KMS-11 (cell line): ENCODE measurements around the gene LASP1.
A peak's percentile ranks its signal among the peaks of the same experiment; 100 is the strongest.

Source experiments
- H2AFZ ChIP-seq: fragments of 200-600 bp; sonication (generic); 2 replicates; pipeline ENCODE4 v1.6.1; 2016; ENCODE audit warnings: antibody characterized with exemption, mixed run types, low read depth
- H3K27ac ChIP-seq: fragments of 200-600 bp; sonication (generic); 2 replicates; pipeline ENCODE4 v1.6.1; 2016; ENCODE audit warnings: mild to moderate bottlenecking, mixed run types
- H3K27me3 ChIP-seq: fragments of 200-600 bp; sonication (generic); 2 replicates; pipeline ENCODE4 v1.6.1; 2017; ENCODE audit warnings: mild to moderate bottlenecking, low read depth, mixed run types, moderate library complexity; ENCODE audit not compliant: insufficient read depth
- H3K36me3 ChIP-seq: fragments of 200-600 bp; sonication (generic); 2 replicates; pipeline ENCODE4 v1.6.1; 2017; ENCODE audit warnings: mild to moderate bottlenecking, mixed run types; ENCODE audit not compliant: insufficient read depth
- H3K4me1 ChIP-seq: fragments of 200-600 bp; sonication (generic); 2 replicates; pipeline ENCODE4 v1.6.1; 2016; ENCODE audit warnings: mild to moderate bottlenecking, low read depth, mixed run types; ENCODE audit not compliant: poor library complexity, severe bottlenecking
- H3K4me2 ChIP-seq: fragments of 200-600 bp; sonication (generic); 2 replicates; pipeline ENCODE4 v1.7.0; 2016; ENCODE audit warnings: mild to moderate bottlenecking, mixed run types
- H3K4me3 ChIP-seq: fragments of 200-600 bp; sonication (generic); IDR thresholded peaks from 2 replicates; pipeline ENCODE4 v1.6.1; 2017; ENCODE audit warnings: low read depth, low read length, mixed read lengths; ENCODE audit not compliant: insufficient read depth
- H3K79me2 ChIP-seq: fragments of 200-600 bp; sonication (generic); 2 replicates; pipeline ENCODE4 v1.6.1; 2016; ENCODE audit warnings: low read depth, mixed run types; ENCODE audit not compliant: insufficient read depth
- H3K9ac ChIP-seq: fragments of 200-600 bp; sonication (generic); 2 replicates; pipeline ENCODE4 v1.6.1; 2016; ENCODE audit warnings: mild to moderate bottlenecking, mixed run types
- H4K20me1 ChIP-seq: fragments of 200-600 bp; sonication (generic); 2 replicates; pipeline ENCODE4 v1.6.1; 2016; ENCODE audit warnings: mild to moderate bottlenecking, mixed run types; ENCODE audit not compliant: insufficient read depth
- CTCF ChIP-seq: fragments of 200-600 bp; sonication (generic); conservative IDR thresholded peaks from 2 replicates; pipeline ENCODE4 v1.6.1; 2017; ENCODE audit warnings: low read depth, mild to moderate bottlenecking, antibody characterized with exemption, low read length, moderate library complexity, mixed read lengths

Gene LASP1

GRCh38 chr17:38848557-38848891 is 21.3 kb upstream of the LASP1 start:
- Histone ChIP-seq H3K9ac (no peak overlapping the region), H3K27me3 (no peaks in the 10 kb centered on the region), H3K36me3 (peaks cover 41% of the 10 kb centered on the region; the same call in 1 of the 2 replicates), H3K79me2 (peaks cover 35% of the 10 kb centered on the region), H2AFZ (no peak overlapping the region), H3K4me2 (no peak overlapping the region), H3K4me1 (peaks cover 45% of the 10 kb centered on the region), H3K4me3 (no peak overlapping the region), H4K20me1 (peaks cover 32% of the 10 kb centered on the region), H3K27ac (no peak overlapping the region; the same call in 1 of the 2 replicates)
- no peak for TF ChIP-seq CTCF

GRCh38 chr17:38848939-38849605 is 20.8 kb upstream of the LASP1 start:
- Histone ChIP-seq H3K36me3 (peaks cover 41% of the 10 kb centered on the region; the same call in 1 of the 2 replicates), H2AFZ (no peak overlapping the region), H3K9ac (no peak overlapping the region), H3K27me3 (no peaks in the 10 kb centered on the region), H3K4me3 (no peak overlapping the region), H4K20me1 (peaks cover 32% of the 10 kb centered on the region), H3K4me2 (no peak overlapping the region), H3K4me1 (peaks cover 41% of the 10 kb centered on the region), H3K27ac (peak overlapping the region; percentile 1; the same call in 1 of the 2 replicates), H3K79me2 (peaks cover 36% of the 10 kb centered on the region)
- TF ChIP-seq CTCF = no peak

- TF ChIP-seq CTCF = no peak
- peaks cover 32% of the 10 kb centered on the region for H4K20me1 ChIP-seq
- peak overlapping the region; percentile 96; the same call in 1 of the 2 replicates for H3K4me2 ChIP-seq
- H3K4me1 ChIP-seq = peaks cover 34% of the 10 kb centered on the region
- peaks cover 41% of the 10 kb centered on the region; the same call in 1 of the 2 replicates for H3K36me3 ChIP-seq
- no peak overlapping the region for H3K4me3 ChIP-seq
- H3K79me2 ChIP-seq = peaks cover 36% of the 10 kb centered on the region
- H3K27me3 ChIP-seq = no peaks in the 10 kb centered on the region
- no peak overlapping the region for H3K9ac ChIP-seq
- no peak overlapping the region for H2AFZ ChIP-seq
- H3K27ac ChIP-seq = peak overlapping the region; percentile 82; the same call in 1 of the 2 replicates
Measured at GRCh38 chr17:38850374-38850773, 19.5 kb upstream of the LASP1 start.

- Histone ChIP-seq H3K79me2 (peaks cover 36% of the 10 kb centered on the region), H3K36me3 (peaks cover 41% of the 10 kb centered on the region; the same call in 1 of the 2 replicates), H4K20me1 (peaks cover 32% of the 10 kb centered on the region), H3K9ac (peak overlapping the region; percentile 95; the same call in 1 of the 2 replicates), H3K4me3 (no peak overlapping the region), H3K27ac (peak overlapping the region; percentile 82; the same call in 1 of the 2 replicates), H3K4me1 (peaks cover 26% of the 10 kb centered on the region), H3K27me3 (no peaks in the 10 kb centered on the region), H2AFZ (no peak overlapping the region), H3K4me2 (peak overlapping the region; percentile 96)
- TF ChIP-seq CTCF = no peak
Measured at GRCh38 chr17:38851434-38851833, 18.4 kb upstream of the LASP1 start.
